ENCODE results near the gene NPAS2.
A peak's percentile ranks its signal among the peaks of the same experiment; 100 is the strongest.

NPAS2 gene

DNA sequence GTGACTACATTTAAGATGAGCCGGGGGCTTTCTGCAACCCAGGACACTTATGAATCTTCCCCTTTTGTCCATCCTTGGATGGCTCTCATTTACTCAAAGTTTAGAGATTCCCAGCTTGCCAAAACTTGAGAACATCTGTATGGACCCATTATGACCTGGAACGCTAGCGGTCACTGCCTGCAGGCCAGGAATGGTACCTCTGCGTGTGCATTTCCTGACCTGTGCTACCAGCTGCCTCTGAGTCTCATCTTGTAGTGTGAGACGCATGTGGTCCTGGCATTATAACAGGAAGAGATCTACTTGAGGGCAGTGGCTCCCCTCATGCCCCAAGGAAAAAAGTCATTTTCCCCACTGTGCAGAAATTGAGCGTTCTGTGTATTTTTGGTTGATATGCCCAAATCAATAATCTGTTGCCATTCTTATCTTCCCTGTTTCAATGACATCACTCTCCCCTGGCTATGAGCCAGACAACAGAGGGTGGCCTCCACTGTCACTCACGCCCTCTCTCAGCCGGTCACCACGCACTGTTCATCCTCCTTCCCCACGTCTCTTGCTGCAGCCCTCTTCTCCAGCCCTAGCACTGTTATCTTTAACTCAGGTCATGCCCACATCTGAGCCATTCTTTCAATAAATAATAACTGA lies 28.5 kb upstream of the NPAS2 start:
- DNase-seq, result no peak

DNA sequence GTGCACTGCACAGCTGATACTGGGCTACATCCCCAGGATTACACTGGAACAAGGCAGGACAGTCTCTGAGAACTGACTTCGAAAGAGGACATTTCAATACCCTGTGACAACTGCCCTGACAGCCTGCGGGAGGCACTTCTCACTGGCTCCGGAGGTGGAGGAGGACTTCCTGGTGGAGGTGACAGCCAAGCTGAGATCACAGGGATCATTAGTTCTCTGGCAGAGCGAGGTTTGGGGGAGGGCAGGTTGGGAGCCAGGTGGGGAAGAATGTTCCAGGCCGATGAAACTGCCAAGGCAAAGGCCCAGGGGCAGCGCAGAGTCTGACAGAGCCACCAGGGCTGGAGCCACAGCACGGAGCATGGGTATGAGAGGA lies 28.0 kb upstream of the NPAS2 start:
- DNase-seq, result no peak
- intact Hi-C loops (cut with DNase I), result no loop called here

More for the DNA sequence above, 28.5 kb upstream of the NPAS2 start:
- intact Hi-C loops (cut with DNase I), result no loop called here

DNA sequence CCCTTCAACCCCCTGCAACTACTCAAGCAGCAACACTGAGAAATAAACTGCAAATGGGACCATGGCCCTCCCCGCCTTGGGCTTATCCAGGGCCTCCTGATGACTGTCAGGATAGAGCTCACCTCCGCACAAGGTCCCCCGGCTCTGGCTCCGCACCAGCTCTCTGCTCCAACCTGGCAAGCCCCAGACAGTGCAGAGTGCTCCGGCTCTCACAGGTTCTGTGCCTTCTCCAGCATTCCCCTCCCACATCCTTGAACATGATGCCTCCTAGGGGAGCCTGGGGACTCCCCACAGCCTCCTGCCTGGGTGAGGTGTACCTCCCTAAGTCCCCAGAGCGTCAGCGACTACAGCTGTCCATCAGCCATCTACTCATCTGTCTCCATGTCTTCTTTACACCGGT lies 26.7 kb upstream of the NPAS2 start:
- intact Hi-C loops (cut with DNase I), result no loop called here
- DNase-seq, result peak in 3 of 42 donors; percentile 28 to 52 (median 35)

DNA sequence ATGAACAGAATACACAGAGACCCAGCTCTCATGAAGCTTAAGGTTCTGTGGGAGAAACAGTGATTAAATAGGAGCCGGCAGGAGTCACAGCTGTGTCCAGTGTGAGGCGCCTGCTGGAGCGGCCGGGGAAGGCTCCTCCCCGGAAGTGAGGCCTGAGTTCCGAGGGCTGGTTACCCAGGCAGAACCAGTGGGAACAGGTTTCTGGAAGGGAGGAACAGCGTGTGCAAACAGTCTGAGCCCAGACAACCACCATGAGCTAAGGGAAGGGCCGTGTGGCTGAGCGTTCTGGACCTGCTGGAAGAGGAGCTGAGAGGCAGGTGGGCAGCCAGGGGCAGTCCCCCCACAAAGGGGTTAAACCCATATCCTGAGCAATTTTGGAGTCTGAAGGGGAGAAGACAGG lies 26.0 kb upstream of the NPAS2 start:
- intact Hi-C loops (cut with DNase I), result no loop called here

DNA sequence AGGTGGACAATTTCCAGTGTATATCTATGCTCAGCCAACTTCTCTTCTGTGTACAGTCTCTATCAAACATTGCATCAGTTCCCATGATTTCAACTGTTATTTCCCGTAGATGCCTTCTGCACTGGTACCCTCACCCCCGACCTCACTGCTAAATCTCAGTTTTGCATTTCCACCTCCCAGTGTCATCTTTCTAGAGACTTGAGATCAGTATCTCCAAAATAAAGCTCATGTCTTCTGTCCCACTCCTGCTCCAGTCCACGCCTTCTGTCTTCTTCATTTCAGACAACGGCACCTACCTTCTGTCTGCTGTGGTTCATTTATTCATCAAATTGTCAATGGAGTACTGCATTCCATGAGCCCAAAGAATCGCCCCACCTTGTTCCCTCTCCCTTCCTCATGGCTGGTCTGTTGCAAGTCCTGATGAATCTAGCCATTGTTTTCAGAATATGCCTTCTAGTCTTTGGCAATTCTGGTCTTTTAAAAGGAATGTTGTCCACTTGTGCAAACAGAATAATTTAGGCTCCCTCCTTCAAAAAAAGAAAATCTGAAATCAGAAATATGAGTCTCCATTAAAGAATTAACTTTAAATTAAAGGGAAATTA lies 23.3 kb upstream of the NPAS2 start:
- DNase-seq, result no peak
- intact Hi-C loops (cut with DNase I), result no loop called here

More for the DNA sequence above, 26.0 kb upstream of the NPAS2 start:
- no peak for DNase-seq

DNA sequence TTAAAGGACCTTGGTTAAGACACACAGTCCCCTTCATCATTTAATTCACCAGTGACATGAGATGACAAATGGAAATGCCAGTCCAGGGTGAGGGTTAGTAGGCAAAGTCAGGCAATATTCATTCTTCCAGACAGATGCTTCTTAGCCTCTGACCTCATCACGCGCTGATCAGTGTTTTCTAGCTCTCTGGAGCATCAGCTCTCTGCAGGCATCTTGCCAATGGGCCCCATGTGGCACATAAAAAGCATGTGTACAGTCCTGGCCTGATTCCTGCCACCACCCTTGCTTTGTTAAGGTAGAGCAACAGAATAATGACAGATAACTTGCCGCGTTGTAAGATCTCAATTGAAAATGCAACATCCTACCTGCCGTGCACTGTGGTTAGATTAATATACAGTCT lies 20.3 kb upstream of the NPAS2 start:
- no peak for DNase-seq
- intact Hi-C loops (cut with DNase I), result no loop called here

DNA sequence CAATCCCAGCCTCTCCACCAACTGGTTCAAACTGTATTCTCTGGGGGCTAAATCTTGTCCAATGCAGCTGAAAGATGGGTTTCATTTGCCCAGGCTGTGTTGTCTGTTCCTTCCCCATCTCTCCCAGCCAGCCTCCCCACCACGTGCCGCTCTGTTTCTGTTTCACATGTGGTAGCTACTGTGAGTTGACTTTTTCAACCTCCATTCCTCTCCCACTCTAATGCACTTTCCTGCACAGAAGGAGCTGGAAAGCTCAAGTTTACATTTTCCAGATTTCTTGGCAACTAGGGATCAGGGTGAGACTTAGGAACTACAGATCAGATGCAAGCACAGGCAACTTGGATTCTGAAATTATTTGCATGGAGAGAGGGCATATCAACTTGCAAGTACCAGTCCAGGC lies 19.0 kb upstream of the NPAS2 start:
- DNase-seq, result no peak
- intact Hi-C loops (cut with DNase I), result no loop called here

DNA sequence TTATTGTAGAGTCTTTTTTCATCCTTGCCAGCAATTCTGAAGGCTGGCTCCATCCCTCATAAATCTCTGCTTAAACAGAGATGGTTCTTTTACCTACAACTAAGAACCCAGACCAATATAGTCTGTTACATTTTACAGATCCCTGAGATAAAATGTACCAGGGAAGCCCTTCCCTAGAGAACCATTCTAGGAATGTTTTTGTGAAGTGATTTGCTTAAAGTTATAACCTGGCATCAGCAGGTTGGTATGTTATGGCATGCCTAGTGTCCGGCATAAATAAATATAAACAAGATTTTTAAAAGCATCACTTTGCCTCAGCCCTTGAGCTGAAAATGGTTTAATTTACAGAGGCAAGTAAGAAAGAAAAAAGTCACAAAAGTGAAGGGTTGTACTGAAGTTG lies 18.5 kb upstream of the NPAS2 start:
- DNase-seq, result no peak
- intact Hi-C loops (cut with DNase I), result no loop called here

DNA sequence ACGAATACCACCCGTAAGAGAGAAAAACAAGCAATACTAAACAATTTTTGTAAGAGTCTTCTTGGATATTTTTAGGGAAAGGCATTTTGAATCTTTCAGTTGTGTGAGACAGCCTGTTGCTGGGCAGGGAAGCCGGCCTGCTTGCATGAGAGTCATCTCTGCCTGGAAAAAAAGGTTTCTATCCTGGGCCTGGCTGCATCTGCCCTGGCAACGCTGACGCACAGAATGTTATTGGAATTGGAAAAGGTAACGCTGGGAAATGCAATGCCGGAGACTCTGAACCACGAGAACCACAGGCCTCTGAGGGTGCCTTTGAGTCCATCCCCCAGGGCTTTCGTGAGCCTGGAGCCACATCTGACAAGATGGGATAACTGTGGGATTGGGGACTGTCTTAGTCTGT lies 17.9 kb upstream of the NPAS2 start:
- no peak for DNase-seq
- intact Hi-C loops (cut with DNase I), result no loop called here

DNA sequence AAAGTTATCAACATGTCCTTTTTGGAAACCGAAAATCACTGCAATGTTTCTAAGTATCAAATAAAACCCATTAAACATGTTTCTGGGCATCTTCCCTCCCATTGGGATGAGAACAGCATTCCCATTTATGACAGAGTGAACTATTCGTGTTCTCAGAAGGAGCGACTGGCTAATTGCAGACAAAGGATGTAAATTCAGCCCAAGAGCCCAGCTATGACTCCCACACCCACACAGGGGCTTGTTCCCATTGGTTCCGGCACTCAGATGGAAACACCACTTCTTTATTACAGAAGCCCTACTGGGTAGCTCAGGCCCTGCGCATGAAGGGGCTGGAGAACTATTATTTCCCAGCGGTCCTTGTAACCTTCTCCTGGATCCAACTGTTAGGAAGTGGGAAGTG lies 16.6 kb upstream of the NPAS2 start:
- DNase-seq, result peak in 1 of 42 donors; percentile 14

DNA sequence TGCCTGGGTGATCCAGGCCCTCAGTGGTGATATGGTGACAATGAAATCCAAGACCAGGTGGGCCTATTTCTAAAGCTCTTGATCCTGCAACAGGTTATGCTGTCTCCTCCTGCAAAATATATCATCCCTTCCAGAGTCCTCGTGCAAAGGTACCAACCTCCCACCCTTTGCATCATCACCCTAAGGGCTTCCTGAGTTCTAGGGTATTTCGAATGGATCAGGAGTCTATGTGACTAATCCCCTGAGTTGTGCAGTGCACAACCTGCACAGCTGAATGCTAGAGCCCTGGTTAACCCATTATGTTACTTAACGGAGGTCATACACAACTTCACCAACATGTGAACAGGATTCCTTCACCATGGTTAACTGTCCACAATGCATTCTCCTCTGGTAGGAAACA lies 13.4 kb upstream of the NPAS2 start:
- no peak for DNase-seq
- intact Hi-C loops (cut with DNase I), result no loop called here

More for the DNA sequence above, 16.6 kb upstream of the NPAS2 start:
- intact Hi-C loops (cut with DNase I), result no loop called here

DNA sequence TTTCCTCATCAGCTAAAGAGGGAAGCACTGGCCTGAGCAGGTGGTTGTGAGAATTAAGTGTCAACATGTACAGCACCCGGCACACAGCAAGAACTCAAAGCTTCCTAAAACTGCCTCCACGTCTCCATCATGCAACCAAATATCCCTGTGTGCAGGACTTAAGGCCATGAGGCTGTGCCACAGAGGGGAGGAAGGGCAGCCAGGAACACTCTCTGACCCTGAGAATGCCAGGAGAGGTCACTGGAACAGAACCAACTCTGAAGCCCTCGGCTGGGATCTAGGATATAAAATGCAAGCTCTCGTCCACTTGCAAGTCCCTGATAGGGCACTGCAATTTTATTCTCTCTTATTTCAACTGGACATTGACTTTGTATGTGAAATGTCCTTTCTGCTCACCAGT lies 12.2 kb upstream of the NPAS2 start:
- intact Hi-C loops (cut with DNase I), result no loop called here
- no peak for DNase-seq

DNA sequence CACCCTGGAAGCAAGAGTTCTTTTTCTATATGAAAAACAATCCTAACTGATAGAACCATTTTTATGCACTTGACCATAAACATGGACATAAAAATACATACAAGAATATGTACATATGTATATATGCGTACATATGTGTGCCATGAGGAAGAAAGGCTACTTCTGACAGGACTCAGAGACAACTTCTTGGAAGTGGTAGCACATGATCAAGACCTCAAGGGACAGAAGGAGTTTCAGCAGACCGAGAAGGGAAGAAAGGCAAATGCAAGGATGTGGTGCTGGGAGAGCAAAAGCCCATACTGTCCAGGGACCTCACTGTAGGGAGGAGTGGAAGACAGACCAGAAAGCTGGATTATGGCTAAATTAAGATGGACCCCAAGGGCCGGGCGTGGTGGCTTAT lies 11.4 kb upstream of the NPAS2 start:
- intact Hi-C loops (cut with DNase I), result no loop called here
- DNase-seq, result no peak

DNA sequence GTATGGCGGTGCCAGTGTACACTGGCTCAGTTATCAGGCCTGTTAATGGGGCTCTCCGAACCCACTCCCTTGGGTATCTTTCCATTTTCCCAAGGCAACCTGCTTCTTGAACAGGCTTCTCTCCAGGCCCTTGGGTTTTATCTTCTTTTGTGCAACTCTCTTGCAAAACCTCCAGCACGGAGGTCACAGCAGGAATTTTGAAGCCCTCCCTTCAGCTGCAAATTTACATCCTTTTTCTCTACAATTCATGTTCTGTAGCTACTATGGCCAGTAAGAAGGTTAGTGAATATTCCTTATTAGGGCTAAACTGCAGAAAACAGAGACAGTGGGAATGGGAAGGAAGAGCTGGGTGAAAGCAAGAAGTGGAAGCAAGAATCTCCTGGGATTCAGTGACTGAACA lies 10.4 kb upstream of the NPAS2 start:
- DNase-seq, result no peak
- intact Hi-C loops (cut with DNase I), result no loop called here

DNA sequence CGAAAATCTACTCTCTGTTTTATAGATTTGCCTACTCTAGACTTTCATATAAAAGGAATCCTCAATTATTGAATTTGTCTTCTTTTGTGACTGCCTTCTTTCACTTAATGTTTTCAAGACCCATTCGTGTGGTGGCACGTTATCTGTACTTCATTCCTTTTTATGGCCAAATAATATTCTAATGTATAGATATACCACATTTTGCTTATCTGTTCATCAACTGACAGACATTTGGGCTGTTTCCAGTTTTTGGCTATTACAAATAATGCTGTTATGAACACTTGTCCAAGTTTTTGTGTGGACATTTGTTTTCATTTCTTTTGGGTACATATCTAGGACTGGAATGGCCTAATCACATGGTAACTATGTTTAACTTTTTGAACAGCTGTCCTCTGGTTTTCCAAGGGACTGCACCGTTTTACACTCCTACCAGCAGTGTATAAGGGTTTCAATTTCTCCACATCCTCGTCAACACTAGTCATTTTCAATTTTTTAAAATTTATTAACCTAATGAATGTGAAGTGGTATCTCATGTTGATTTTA lies 9.3 kb upstream of the NPAS2 start:
- intact Hi-C loops (cut with DNase I), result loop anchor here (10.0 kb wide), 1 partner anchor 196 kb away; no protein-coding TSS in a partner anchor
- no peak for DNase-seq

DNA sequence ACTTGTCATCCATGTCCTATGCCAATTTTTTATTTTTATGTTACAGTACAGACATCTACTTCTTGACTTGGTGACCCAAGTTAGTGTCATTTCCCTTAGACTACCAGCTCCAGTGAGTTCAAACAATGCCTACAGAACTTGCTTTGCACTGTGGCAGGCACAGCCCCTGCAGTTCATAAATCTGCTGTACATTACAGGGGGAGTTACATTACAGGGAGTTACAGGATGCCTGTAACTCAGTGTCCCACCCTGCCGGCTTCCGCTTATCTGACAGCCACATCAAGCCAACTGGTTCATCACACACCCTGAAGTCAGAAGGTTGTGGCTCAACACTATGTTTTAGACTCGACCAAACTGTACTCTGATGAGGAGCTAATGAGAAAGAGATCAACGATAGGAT lies 7.8 kb upstream of the NPAS2 start:
- intact Hi-C loops (cut with DNase I), result loop anchor here (10.0 kb wide), 1 partner anchor 197 kb away; no protein-coding TSS in a partner anchor
- no peak for DNase-seq

DNA sequence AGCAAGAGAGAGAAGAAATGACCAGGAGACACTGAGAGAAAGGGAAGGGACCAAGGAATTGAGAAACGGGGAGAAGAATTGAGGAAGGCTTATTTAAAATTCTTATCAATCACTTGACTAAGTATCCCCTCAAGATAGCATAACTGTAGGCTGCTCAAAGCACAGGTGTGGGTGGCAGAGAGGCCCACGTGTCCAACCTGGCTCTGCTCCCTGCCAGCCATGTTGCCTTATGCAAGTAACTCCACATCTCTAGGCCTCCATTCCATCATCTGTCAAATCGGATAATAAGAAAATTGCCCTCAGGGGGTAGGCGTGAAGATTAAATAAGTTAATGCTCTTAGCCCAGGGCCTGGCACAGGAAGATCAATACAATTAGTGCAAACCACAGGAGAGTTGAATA lies 7.4 kb upstream of the NPAS2 start:
- intact Hi-C loops (cut with DNase I), result loop anchor here (10.0 kb wide), 1 partner anchor 198 kb away; no protein-coding TSS in a partner anchor
- DNase-seq, result peak in 10 of 42 donors; percentile 19 to 81 (median 49)

DNA sequence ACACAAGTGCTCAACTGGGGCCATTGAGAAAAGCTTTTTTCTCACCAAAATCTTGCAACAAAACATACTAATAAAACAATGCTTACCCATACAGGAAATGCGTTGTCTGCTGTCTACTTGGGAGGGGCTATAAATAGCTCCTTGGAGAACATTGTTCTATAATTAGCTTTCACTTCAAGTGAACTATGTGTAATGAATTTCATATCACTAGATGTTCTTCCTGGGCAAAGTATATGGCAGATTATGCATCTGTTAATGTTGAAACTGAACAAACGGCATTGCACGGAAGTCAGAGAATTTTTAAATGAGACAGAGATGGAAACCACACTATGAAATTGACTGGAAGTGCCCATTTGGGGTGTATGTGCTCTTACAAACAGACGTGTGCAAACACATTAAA lies 6.4 kb upstream of the NPAS2 start:
- intact Hi-C loops (cut with DNase I), result loop anchor here (10.0 kb wide), 1 partner anchor 199 kb away; no protein-coding TSS in a partner anchor
- no peak for DNase-seq

DNA sequence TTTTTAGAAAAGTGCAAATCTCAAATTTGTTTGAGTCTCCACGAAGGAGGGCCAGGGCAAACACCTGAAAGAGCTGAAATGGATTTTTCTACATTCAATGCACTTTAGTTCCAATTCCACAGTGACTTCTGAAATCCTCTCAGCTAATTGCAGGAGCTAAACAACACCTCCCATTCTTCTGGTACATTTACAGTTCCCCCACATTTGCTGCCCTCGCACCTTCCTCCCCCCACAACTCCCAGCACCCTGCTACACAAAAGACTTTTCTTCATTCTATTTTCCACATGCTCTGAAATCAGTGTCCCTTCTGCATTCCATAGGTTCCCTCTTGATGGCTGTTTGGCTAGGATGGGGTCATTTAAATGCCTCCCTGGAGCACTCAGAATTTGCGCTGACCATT lies 5.9 kb upstream of the NPAS2 start:
- peak in 22 of 42 donors; percentile 29 to 80 (median 48) for DNase-seq
- intact Hi-C loops (cut with DNase I), result loop anchor here (10.0 kb wide), 1 partner anchor 199 kb away; no protein-coding TSS in a partner anchor

DNA sequence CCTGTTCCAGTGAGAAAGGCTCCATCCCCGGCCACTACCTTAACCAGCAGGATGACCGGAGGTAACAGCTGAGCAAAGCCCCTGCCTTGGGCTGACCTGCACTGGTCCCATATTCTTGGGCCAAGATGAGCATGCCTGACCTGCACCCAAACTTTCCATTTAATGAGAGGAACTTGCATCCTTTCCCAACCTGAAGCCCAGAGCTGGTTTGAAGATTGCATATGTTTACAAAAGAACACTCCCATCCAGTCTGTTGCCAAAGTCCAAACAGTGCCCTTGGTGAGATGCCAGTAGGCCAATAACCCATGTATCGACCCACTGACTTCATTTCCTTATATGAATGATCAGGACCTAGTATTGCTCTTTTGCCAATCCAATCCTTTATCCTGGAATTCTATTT lies 5.5 kb upstream of the NPAS2 start:
- intact Hi-C loops (cut with DNase I), result loop anchor here (10.0 kb wide), 1 partner anchor 200 kb away; no protein-coding TSS in a partner anchor
- DNase-seq, result no peak
